ENCODE data around the gene CPNE7. TPM values are rescaled to one million over a fixed set of nuclear protein-coding genes. Genes with fewer than 3 reads are reported as not detected.

Gene CPNE7
- total RNA-seq, 2 donors from 2014 or later, result 0.18 to 8.9 TPM

GRCh38 chr16:89562939-89563338 lies 12.6 kb upstream of the CPNE7 start:
- H3K9me3 ChIP-seq, result no peaks in the 10 kb centered on the region
- peak overlapping the region in 1 of 2 donors; percentile 91 for H3K27ac ChIP-seq
- no peak overlapping the region for H3K4me3 ChIP-seq
- peaks cover 15% of the 10 kb centered on the region for H3K4me1 ChIP-seq (replicated peaks)
- TF ChIP-seq, protein P1, sequence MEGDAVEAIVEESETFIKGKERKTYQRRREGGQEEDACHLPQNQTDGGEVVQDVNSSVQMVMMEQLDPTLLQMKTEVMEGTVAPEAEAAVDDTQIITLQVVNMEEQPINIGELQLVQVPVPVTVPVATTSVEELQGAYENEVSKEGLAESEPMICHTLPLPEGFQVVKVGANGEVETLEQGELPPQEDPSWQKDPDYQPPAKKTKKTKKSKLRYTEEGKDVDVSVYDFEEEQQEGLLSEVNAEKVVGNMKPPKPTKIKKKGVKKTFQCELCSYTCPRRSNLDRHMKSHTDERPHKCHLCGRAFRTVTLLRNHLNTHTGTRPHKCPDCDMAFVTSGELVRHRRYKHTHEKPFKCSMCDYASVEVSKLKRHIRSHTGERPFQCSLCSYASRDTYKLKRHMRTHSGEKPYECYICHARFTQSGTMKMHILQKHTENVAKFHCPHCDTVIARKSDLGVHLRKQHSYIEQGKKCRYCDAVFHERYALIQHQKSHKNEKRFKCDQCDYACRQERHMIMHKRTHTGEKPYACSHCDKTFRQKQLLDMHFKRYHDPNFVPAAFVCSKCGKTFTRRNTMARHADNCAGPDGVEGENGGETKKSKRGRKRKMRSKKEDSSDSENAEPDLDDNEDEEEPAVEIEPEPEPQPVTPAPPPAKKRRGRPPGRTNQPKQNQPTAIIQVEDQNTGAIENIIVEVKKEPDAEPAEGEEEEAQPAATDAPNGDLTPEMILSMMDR (IDR thresholded peaks at IDR 0.05), result no peak
- TF ChIP-seq POLR2A (IDR thresholded peaks at IDR 0.05) (no peak), POLR2AphosphoS5 (IDR thresholded peaks at IDR 0.05) (no peak)
- H3K36me3 ChIP-seq, result peaks cover 6 to 11% of the 10 kb centered on the region in 2 donors
- 77% methylated on average over 12 of the region's 12 CpGs for WGBS
- no peak for DNase-seq (ENCODE audit: low spot score)
- H3K27me3 ChIP-seq (replicated peaks; ENCODE audit: insufficient read depth), result no peaks in the 10 kb centered on the region
- intact Hi-C loops (cut with DNase I), result loop anchor here (10.0 kb wide), 1 partner anchor 228 kb away; no protein-coding TSS in a partner anchor

DNA sequence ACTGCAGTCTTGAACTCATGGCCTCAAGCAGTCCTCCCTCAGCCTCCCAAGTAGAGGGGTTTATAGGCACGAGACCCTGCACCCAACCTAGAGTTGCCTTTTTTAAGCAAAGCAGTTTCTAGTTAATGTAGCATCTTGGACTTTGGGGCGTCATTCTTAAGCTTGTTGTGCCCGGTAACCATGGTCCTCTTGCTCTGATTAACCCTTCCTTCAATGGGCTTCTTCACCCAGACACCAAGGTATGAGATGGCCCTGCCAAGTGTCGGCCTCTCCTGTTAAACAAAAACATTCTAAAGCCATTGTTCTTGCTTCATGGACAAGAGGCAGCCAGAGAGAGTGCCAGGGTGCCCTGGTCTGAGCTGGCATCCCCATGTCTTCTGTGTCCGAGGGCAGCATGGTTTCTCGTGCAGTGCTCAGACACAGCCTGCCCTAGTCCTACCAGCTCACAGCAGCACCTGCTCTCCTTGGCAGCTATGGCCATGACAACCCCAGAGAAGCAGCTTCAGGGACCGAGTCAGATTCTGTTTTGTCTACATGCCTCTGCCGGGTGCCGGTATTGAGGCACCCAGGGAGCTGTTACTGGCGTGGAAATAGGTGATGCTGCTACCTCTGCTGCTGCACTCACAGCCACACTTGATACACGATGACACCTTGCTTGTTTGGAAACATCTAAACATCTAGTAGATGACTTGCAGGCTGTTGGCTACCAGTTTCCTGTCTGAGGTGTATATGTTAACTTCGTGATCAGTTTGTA lies 11.7 kb upstream of the CPNE7 start:
- Histone ChIP-seq H3K4me1 (replicated peaks) (peaks cover 15% of the 10 kb centered on the region), H3K27ac (no peak overlapping the region), H3K27me3 (replicated peaks; ENCODE audit: insufficient read depth) (no peaks in the 10 kb centered on the region), H3K36me3 (peaks cover 6 to 11% of the 10 kb centered on the region in 2 donors), H3K9me3 (no peaks in the 10 kb centered on the region), H3K4me3 (no peak overlapping the region)
- TF ChIP-seq, protein P1 (IDR thresholded peaks at IDR 0.05), result no peak
- no peak for TF ChIP-seq POLR2A (IDR thresholded peaks at IDR 0.05)
- no peak for TF ChIP-seq POLR2AphosphoS5 (IDR thresholded peaks at IDR 0.05)
- intact Hi-C loops (cut with DNase I), result loop anchor here (10.0 kb wide), 1 partner anchor 229 kb away; no protein-coding TSS in a partner anchor
- 63% methylated on average over 12 of the region's 12 CpGs for WGBS
- DNase-seq (ENCODE audit: low spot score), result no peak

- no peak for DNase-seq (ENCODE audit: low spot score)
- TF ChIP-seq, protein P1 (IDR thresholded peaks at IDR 0.05), result no peak
- TF ChIP-seq POLR2A (IDR thresholded peaks at IDR 0.05) (no peak), POLR2AphosphoS5 (IDR thresholded peaks at IDR 0.05) (no peak)
- peaks cover 6 to 11% of the 10 kb centered on the region in 2 donors for H3K36me3 ChIP-seq
- H3K27ac ChIP-seq, result no peak overlapping the region
- no peak overlapping the region for H3K4me3 ChIP-seq
- H3K4me1 ChIP-seq (replicated peaks), result peaks cover 15% of the 10 kb centered on the region
- WGBS, result 67% methylated on average over 22 of the region's 22 CpGs
- H3K27me3 ChIP-seq (replicated peaks; ENCODE audit: insufficient read depth), result no peaks in the 10 kb centered on the region
- no peaks in the 10 kb centered on the region for H3K9me3 ChIP-seq
- intact Hi-C loops (cut with DNase I), result loop anchor here (10.0 kb wide), 1 partner anchor 230 kb away; no protein-coding TSS in a partner anchor
Observed at GRCh38 chr16:89564476-89565255, 10.9 kb upstream of the CPNE7 start.

DNA sequence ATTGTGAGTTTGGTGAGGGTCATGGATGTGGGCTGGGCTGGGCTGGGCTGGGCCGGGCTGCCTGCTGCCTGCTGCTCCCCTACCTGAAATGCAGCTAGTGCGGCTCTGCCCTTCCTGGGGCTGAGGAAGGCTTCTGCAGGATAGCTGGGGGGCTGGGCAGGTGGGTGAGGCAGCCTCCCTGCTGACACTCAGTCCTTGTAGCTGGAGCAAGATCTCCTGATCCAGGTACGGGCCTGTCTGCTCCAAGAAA lies 10.4 kb upstream of the CPNE7 start:
- 37% methylated on average over 3 of the region's 3 CpGs for WGBS
- no peak for DNase-seq (ENCODE audit: low spot score)
- H3K4me1 ChIP-seq (replicated peaks), result peaks cover 15% of the 10 kb centered on the region
- no peak overlapping the region for H3K4me3 ChIP-seq
- H3K36me3 ChIP-seq, result peaks cover 6 to 11% of the 10 kb centered on the region in 2 donors
- no peaks in the 10 kb centered on the region for H3K27me3 ChIP-seq (replicated peaks; ENCODE audit: insufficient read depth)
- intact Hi-C loops (cut with DNase I), result loop anchor here (10.0 kb wide), 1 partner anchor 230 kb away; no protein-coding TSS in a partner anchor
- H3K27ac ChIP-seq, result no peak overlapping the region
- TF ChIP-seq POLR2A (IDR thresholded peaks at IDR 0.05) (no peak), POLR2AphosphoS5 (IDR thresholded peaks at IDR 0.05) (no peak)
- TF ChIP-seq, protein P1 (IDR thresholded peaks at IDR 0.05), result no peak
- H3K9me3 ChIP-seq, result no peaks in the 10 kb centered on the region
